Fibroblast of villous mesenchyme (primary cell): Measurements from ENCODE around the gene PTRHD1. TPM values are rescaled to one million over a fixed set of nuclear protein-coding genes. Genes with fewer than 3 reads are reported as not detected.

Experiments used
- DNase-seq: peaks from one replicate; pipeline ENCODE4 v3.0.0-alpha.2; 2010; ENCODE audit warnings: low read depth
- H3K4me3 ChIP-seq: 2 replicates; pipeline ENCODE4 v1.5.1; 2011; ENCODE audit warnings: low read depth, mild to moderate bottlenecking, low read length
- CTCF ChIP-seq: IDR thresholded peaks from 2 replicates; pipeline ENCODE4 v1.5.1; 2012; ENCODE audit warnings: low read depth, mild to moderate bottlenecking, low read length; ENCODE audit not compliant: insufficient read depth
- total RNA-seq: library from RNA; depleted of rRNA; stranded (reverse); fragments of >200 nt; gene quantifications from 2 replicates; pipeline ENCODE4 v1.2.3, GENCODE V29; 2012

Gene PTRHD1
- total RNA-seq, 1 donor: 15.1 TPM

DNA sequence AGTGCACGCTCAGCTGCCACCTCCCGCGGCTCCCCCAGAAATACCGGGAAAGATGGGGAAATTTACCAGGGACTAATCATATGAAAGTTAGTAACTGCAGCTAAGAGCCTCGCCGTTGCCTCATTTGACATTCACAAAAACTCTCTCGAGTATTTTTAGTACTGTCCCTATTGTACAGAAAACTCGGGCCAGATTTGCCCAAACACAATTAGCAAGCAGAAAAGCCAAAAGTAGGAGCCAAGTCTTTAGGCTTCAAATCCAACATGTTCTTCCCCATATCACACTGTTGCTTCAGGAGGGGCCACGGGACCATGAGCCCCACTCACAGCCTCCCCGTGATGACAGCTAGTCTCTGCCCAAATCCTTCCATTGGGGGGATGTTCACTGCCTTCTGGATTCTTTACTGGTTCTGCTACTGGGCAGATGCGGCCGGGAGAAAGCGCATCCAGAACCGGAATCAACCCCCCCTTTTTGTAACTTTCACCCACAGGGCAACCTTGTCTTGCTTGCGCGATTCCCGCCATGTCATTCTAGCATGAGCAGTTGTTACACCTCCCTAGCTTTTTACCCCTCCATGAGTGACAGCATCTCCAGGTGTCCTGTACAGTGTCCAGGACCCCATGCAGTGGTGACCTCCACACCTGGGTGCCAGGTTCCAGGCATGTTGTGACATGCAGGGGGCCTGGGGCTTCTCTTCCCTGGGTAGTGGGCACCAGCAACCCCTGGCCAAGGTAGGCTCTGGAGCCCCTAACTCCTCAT is 35.2 kb upstream of the PTRHD1 start:
- no peak overlapping the region for H3K4me3 ChIP-seq
- no peak for TF ChIP-seq CTCF
- no peak for DNase-seq

GRCh38 chr2:24827321-24828237 is 34.4 kb upstream of the PTRHD1 start:
- DNase-seq: peak; percentile 89

GRCh38 chr2:24826773-24827145 is 33.6 kb upstream of the PTRHD1 start:
- TF ChIP-seq CTCF: no peak
- no peak overlapping the region for H3K4me3 ChIP-seq
- no peak for DNase-seq

More at GRCh38 chr2:24827321-24828237, 34.4 kb upstream of the PTRHD1 start:
- no peak overlapping the region for H3K4me3 ChIP-seq
- peak; percentile 96 for TF ChIP-seq CTCF

- no peak for DNase-seq
- no peak overlapping the region for H3K4me3 ChIP-seq
- no peak for TF ChIP-seq CTCF
These were observed 32.9 kb upstream of the PTRHD1 start for GRCh38 chr2:24825883-24826772.

- TF ChIP-seq CTCF: peak; percentile 49
- no peak for DNase-seq
These were observed 32.0 kb upstream of the PTRHD1 start for GRCh38 chr2:24824966-24825882.

More at GRCh38 chr2:24824966-24825882, 32.0 kb upstream of the PTRHD1 start:
- no peak overlapping the region for H3K4me3 ChIP-seq
